22Rv1 (cell line): ENCODE results near the gene ITGB1.

Experiments used
- H3K27ac ChIP-seq: fragments of 450-650 bp; 2 replicates; pipeline ENCODE4 v1.5.1; 2017
- ZFX ChIP-seq: fragments of 450-650 bp; IDR thresholded peaks from 2 replicates; pipeline ENCODE4 v1.6.1; 2017; ENCODE audit warnings: antibody characterized with exemption, borderline replicate concordance
- TF ChIP-seq, protein P1 (sequence below): fragments of 450-650 bp; IDR thresholded peaks from 2 replicates; pipeline ENCODE4 v1.5.1; 2017; ENCODE audit warnings: mild to moderate bottlenecking

ITGB1 gene

DNA sequence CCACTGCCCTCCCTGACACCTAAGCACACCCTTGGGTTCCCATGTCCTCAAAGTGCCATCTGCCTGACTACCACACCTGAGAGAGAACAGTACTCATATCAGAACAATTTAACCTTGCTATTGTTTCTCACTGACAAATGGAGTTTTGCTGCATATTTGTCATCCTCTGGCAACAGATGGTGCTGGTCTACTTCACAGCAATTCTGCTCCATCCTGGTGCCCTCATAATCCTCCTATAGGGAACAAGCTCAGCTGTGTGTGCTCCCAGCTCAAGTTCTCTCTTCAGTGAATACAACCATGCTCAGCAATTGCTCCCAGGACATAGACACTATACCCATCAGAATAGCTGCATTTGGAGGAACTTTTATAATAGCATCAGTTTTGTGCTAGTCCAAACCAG lies 32.8 kb upstream of the ITGB1 start:
- H3K27ac ChIP-seq, result no peak overlapping the region
- no peak for TF ChIP-seq ZFX
- TF ChIP-seq, protein P1, sequence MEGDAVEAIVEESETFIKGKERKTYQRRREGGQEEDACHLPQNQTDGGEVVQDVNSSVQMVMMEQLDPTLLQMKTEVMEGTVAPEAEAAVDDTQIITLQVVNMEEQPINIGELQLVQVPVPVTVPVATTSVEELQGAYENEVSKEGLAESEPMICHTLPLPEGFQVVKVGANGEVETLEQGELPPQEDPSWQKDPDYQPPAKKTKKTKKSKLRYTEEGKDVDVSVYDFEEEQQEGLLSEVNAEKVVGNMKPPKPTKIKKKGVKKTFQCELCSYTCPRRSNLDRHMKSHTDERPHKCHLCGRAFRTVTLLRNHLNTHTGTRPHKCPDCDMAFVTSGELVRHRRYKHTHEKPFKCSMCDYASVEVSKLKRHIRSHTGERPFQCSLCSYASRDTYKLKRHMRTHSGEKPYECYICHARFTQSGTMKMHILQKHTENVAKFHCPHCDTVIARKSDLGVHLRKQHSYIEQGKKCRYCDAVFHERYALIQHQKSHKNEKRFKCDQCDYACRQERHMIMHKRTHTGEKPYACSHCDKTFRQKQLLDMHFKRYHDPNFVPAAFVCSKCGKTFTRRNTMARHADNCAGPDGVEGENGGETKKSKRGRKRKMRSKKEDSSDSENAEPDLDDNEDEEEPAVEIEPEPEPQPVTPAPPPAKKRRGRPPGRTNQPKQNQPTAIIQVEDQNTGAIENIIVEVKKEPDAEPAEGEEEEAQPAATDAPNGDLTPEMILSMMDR, result no peak

DNA sequence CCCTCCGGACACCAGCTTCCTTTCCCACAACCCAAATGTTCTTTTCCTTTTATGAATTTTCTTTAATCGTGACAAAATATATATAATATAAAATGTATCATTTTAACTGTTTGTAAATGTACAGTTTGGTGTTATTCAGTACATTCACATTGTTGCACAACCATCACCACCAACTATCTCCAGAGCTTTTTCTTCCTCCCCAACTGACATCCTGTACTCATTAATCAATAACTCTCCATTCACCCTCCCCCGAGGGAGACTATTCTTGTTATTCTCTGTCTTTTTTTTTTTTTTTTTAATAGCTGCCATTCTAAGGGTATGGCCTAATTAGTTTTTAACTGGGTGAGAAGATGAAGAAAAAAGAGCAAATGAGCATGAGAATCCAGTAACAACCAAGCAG lies 30.6 kb upstream of the ITGB1 start:
- no peak for TF ChIP-seq ZFX
- TF ChIP-seq, protein P1, result no peak
- H3K27ac ChIP-seq, result no peak overlapping the region

DNA sequence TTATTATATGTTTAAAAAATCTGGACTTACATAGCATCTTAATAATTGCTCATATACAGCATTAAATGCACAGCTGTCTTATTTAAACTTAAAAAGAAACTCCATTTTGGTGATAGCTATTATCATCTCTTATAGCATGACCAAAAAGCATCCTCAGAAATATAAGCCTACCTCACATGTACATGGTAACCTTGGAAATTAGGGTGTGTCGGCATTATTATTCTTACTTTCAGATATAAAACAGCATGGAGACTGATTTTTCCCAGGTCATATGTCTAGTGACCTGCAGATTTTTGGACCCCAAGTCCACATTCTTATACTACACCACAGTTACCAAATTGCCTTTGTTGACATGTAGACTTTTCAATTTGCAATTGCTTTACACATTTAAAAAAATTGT lies 29.1 kb upstream of the ITGB1 start:
- H3K27ac ChIP-seq, result no peak overlapping the region
- TF ChIP-seq, protein P1, result no peak
- no peak for TF ChIP-seq ZFX

DNA sequence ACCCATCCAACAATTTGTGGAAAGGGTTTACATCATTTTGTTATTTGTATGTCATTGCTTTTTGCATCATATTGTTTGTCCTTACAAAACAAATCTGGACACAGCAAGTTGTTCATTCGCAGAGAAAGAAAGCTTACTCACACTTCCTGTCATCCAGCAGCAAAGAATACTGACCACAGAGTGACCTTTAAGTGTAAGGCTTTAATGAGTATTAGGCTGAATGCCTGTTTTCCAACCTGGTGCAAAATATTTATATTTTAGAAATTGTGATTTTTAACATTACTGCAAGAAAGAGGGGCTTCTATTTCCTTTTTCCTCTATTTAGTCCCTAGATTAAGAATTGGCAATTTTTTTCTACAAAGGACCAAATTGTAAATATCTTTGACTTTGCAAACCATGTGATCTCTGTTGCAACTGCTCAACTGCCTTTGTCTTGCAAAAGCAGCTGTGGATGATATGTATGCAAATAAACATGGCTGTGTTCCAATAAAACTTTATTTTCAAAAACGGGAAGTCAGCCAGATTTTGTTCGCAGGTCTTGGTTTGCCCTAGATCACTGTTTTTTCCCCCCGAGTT lies 27.8 kb upstream of the ITGB1 start:
- no peak overlapping the region for H3K27ac ChIP-seq

DNA sequence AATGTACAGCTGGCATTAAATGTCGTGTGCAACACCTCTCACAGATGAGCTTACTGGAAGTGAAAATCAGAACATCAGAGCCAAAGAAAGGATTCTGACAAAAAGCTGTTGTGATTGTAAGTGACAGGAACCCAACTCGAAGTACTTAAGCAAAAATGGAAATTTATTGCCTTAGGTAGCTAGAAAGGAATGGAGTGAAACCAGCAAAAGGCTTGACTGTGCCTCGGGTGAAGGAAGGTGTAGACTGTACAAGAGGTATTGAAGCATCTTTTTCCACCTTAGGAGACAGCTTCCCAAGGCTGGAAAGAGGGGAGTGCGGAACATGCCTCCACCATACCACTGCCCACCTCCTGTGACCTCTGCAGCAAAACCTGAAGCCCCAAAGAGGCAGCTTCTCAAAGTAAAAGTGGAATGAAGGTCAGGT lies 27.3 kb upstream of the ITGB1 start:
- no peak overlapping the region for H3K27ac ChIP-seq
- TF ChIP-seq, protein P1, result no peak
- TF ChIP-seq ZFX, result no peak

More for the DNA sequence above, 27.8 kb upstream of the ITGB1 start:
- no peak for TF ChIP-seq ZFX
- TF ChIP-seq, protein P1, result no peak

DNA sequence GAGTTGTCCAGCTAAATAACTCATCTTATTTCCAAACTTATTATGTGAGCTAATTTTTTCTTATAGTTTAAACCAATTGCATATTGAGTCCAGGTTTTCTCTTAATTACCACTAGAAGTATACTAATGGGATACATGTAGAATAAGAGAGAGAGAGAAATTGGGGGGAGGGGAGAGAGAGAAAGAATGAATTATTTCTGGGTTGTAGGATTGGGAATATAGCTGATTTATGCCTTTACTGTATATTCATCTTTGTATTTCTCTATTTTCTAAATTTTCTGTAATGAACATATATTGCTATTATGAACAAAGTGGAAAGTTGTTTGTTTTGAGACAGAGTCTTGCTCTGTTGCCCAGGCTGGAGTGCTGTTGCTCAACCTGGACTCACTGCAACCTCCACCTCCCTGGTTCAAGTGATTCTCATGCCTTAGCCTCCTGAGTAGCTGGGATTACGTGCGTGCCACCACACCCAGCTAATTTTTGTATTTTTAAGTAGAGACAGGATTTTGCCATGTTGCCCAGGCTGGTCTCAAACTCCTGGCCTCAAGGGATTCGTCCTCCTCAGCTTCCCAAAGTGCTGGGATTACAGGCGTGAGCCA lies 26.1 kb upstream of the ITGB1 start:
- H3K27ac ChIP-seq, result no peak overlapping the region
- no peak for TF ChIP-seq ZFX
- TF ChIP-seq, protein P1, result no peak
